GM23338 (cell line): ENCODE results near the gene PCDHB6. TPM values are rescaled to one million over a fixed set of nuclear protein-coding genes. Genes with fewer than 3 reads are reported as not detected.
A peak's percentile ranks its signal among the peaks of the same experiment; 100 is the strongest.
"Not testable (repeated sequence)": the region's sequence is repeated elsewhere in the genome, so short reads cannot be mapped to it uniquely, and the experiment has no call there.

Experiments used
- ATAC-seq: fragments of 200-7000 bp; cut with Tn5 transposase; 3 replicates; pipeline ENCODE4 v1.9.1; 2020
- DNase-seq: peaks from one replicate; pipeline ENCODE4 v3.0.0-alpha.2; 2015; ENCODE audit warnings: low spot score
- H2AFZ ChIP-seq: fragments of 200-600 bp; sonication (generic); 2 replicates; pipeline ENCODE4 v1.8.0; 2016; ENCODE audit warnings: antibody characterized with exemption, mild to moderate bottlenecking, moderate library complexity
- H3F3A ChIP-seq: fragments of 200-600 bp; sonication (generic); replicated peaks from 2 replicates; pipeline ENCODE4 v1.8.0; 2017; ENCODE audit warnings: antibody characterized with exemption, mixed run types, low read depth
- H3K27ac ChIP-seq: fragments of 200-600 bp; sonication (generic); 2 replicates; pipeline ENCODE4 v1.6.1; 2016; ENCODE audit warnings: low read depth
- H3K27me3 ChIP-seq: fragments of 200-600 bp; sonication (generic); 2 replicates; pipeline ENCODE4 v1.8.0; 2016; ENCODE audit warnings: mild to moderate bottlenecking, mixed run types, moderate library complexity; ENCODE audit not compliant: insufficient read depth
- H3K36me3 ChIP-seq: fragments of 200-600 bp; sonication (generic); 2 replicates; pipeline ENCODE4 v1.8.0; 2016; ENCODE audit warnings: mild to moderate bottlenecking; ENCODE audit not compliant: insufficient read depth
- H3K4me1 ChIP-seq: fragments of 200-600 bp; sonication (generic); 2 replicates; pipeline ENCODE4 v1.8.0; 2016; ENCODE audit warnings: mild to moderate bottlenecking, moderate library complexity; ENCODE audit not compliant: insufficient read depth
- H3K4me2 ChIP-seq: fragments of 200-600 bp; sonication (generic); 2 replicates; pipeline ENCODE4 v1.7.1; 2017; ENCODE audit warnings: mixed run types
- H3K4me3 ChIP-seq: fragments of 200-600 bp; sonication (generic); 2 replicates; pipeline ENCODE4 v1.6.1; 2016; ENCODE audit warnings: mixed run types
- H3K79me2 ChIP-seq: fragments of 200-600 bp; sonication (generic); replicated peaks from 2 replicates; pipeline ENCODE4 v1.8.0; 2017; ENCODE audit warnings: mild to moderate bottlenecking; ENCODE audit not compliant: insufficient read depth
- H3K9me2 ChIP-seq: fragments of 200-600 bp; sonication (generic); 2 replicates; pipeline ENCODE4 v1.8.0; 2017; ENCODE audit not compliant: insufficient read depth
- H4K20me1 ChIP-seq: fragments of 200-600 bp; sonication (generic); replicated peaks from 2 replicates; pipeline ENCODE4 v1.8.0; 2017; ENCODE audit warnings: mild to moderate bottlenecking; ENCODE audit not compliant: insufficient read depth
- H3K27ac Mint-ChIP-seq: 2 replicates; pipeline ENCODE4 v1.8.0; 2020; ENCODE audit warnings: inconsistent platforms, mild to moderate bottlenecking, moderate library complexity, mixed read lengths
- H3K27me3 Mint-ChIP-seq: 3 replicates; pipeline ENCODE4 v1.8.0; 2022; ENCODE audit warnings: low read depth, mild to moderate bottlenecking, moderate library complexity, mixed read lengths, inconsistent platforms; ENCODE audit not compliant: insufficient read depth, poor library complexity
- H3K36me3 Mint-ChIP-seq: 3 replicates; pipeline ENCODE4 v1.8.0; 2021; ENCODE audit warnings: low read depth, mild to moderate bottlenecking, inconsistent platforms, moderate library complexity, mixed read lengths
- H3K4me1 Mint-ChIP-seq: 3 replicates; pipeline ENCODE4 v1.8.0; 2020; ENCODE audit warnings: mild to moderate bottlenecking, inconsistent platforms, mixed read lengths
- H3K4me3 Mint-ChIP-seq: 3 replicates; pipeline ENCODE4 v1.8.0; 2021; ENCODE audit warnings: moderate library complexity, mild to moderate bottlenecking, inconsistent platforms, mixed read lengths
- H3K9me3 Mint-ChIP-seq: 3 replicates; pipeline ENCODE4 v1.8.0; 2020; ENCODE audit warnings: moderate library complexity, mild to moderate bottlenecking, inconsistent platforms, mixed read lengths
- EZH2 ChIP-seq: fragments of 200-600 bp; sonication (generic); IDR thresholded peaks from one replicate; pipeline ENCODE4 v1.8.0; 2017; ENCODE audit warnings: antibody characterized with exemption, mild to moderate bottlenecking, low read depth; ENCODE audit not compliant: unreplicated experiment
- JUNB ChIP-seq: IDR thresholded peaks from one replicate; pipeline ENCODE4 v1.6.1; 2016; ENCODE audit warnings: antibody characterized with exemption; ENCODE audit not compliant: unreplicated experiment
- POLR2AphosphoS5 ChIP-seq: IDR thresholded peaks from 2 replicates; pipeline ENCODE4 v1.6.1; 2016; ENCODE audit warnings: antibody characterized with exemption, low read depth
- REST ChIP-seq: IDR thresholded peaks from one replicate; pipeline ENCODE4 v1.6.1; 2018; ENCODE audit warnings: antibody characterized with exemption; ENCODE audit not compliant: unreplicated experiment
- ZNF114 ChIP-seq: fragments of 250-450 bp; sonication (Bioruptor Pico); IDR thresholded peaks from 2 replicates; pipeline ENCODE4 v1.5.0; 2020; ENCODE audit warnings: mild to moderate bottlenecking, moderate library complexity
- ZNF462 ChIP-seq: fragments of 250-450 bp; sonication (Bioruptor Pico); IDR thresholded peaks from 2 replicates; pipeline ENCODE4 v1.5.0; 2020; ENCODE audit warnings: mild to moderate bottlenecking, moderate library complexity
- polyA plus RNA-seq: library from polyadenylated mRNA; unstranded; fragments of >200 nt; fragmentation: Nextera tagmentation; extraction: Ambion mirVana; gene quantifications from 2 replicates; pipeline ENCODE4 v1.2.1, GENCODE V29; 2016
- total RNA-seq: library from RNA; depleted of rRNA; stranded (reverse); fragments of >200 nt; shearing (Covaris generic); gene quantifications from 2 replicates; pipeline ENCODE4 v1.2.3, GENCODE V29; 2014

PCDHB6 gene
- total and polyA plus RNA-seq, 2 experiments from 2014 or later = 0.11 to 0.52 TPM

GRCh38 chr5:141101059-141101458 lies 48.8 kb upstream of the PCDHB6 start:
- Histone ChIP-seq H3K27me3 (no peaks in the 10 kb centered on the region), H3K9me2 (no peaks in the 10 kb centered on the region), H3K4me1 (no peaks in the 10 kb centered on the region), H3K79me2 (peaks cover 38% of the 10 kb centered on the region), H3K27ac (no peak overlapping the region), H4K20me1 (no peaks in the 10 kb centered on the region; the same call in 1 of the 2 replicates), H3F3A (no peaks in the 10 kb centered on the region), H2AFZ (peak overlapping the region; percentile 3; the same call in 1 of the 2 replicates), H3K4me3 (peak overlapping the region; percentile 60), H3K36me3 (no peaks in the 10 kb centered on the region), H3K4me2 (peak overlapping the region; percentile 77)
- peaks cover 17% of the 10 kb centered on the region; the same call in 2 of the 3 replicates for H3K9me3 Mint-ChIP-seq
- H3K27me3 Mint-ChIP-seq = peaks cover 2% of the 10 kb centered on the region
- no peak for TF ChIP-seq ZNF114 (CRISPR knock-in tag)
- no peak for TF ChIP-seq POLR2AphosphoS5
- TF ChIP-seq JUNB = no peak
- no peak for TF ChIP-seq ZNF462 (CRISPR knock-in tag)
- TF ChIP-seq EZH2 = no peak
- TF ChIP-seq REST = no peak
- DNase-seq (peak; percentile 38), ATAC-seq (peak; percentile 67)
- H3K36me3 Mint-ChIP-seq = peaks cover 53% of the 10 kb centered on the region
- H3K27ac Mint-ChIP-seq = no peak overlapping the region; the same call in 1 of the 2 replicates
- H3K4me1 Mint-ChIP-seq = peaks cover 2% of the 10 kb centered on the region; the same call in 1 of the 3 replicates
- peak overlapping the region; percentile 73 for H3K4me3 Mint-ChIP-seq

- H3K9me2 ChIP-seq, H3F3A ChIP-seq, H3K4me1 ChIP-seq, H3K27me3 Mint-ChIP-seq, H2AFZ ChIP-seq, H3K27ac ChIP-seq, H4K20me1 ChIP-seq, H3K4me1 Mint-ChIP-seq, H3K4me2 ChIP-seq, H3K27ac Mint-ChIP-seq, ATAC-seq, H3K4me3 Mint-ChIP-seq, H3K4me3 ChIP-seq, H3K36me3 ChIP-seq, DNase-seq, H3K27me3 ChIP-seq: not testable (repeated sequence)
- H3K36me3 Mint-ChIP-seq = peaks cover 48% of the 10 kb centered on the region
- H3K79me2 ChIP-seq = peaks cover 36% of the 10 kb centered on the region
- peaks cover 14% of the 10 kb centered on the region; the same call in 2 of the 3 replicates for H3K9me3 Mint-ChIP-seq
Observed at GRCh38 chr5:141102070-141102469, 47.8 kb upstream of the PCDHB6 start.

GRCh38 chr5:141102471-141102870 lies 47.4 kb upstream of the PCDHB6 start:
- not testable (repeated sequence) for H3K27me3 Mint-ChIP-seq, DNase-seq, H3F3A ChIP-seq, H3K27me3 ChIP-seq, H4K20me1 ChIP-seq, H3K4me1 ChIP-seq, H3K27ac ChIP-seq, H3K4me2 ChIP-seq, H3K4me1 Mint-ChIP-seq, H3K4me3 Mint-ChIP-seq, H3K36me3 ChIP-seq, H3K4me3 ChIP-seq, H3K9me2 ChIP-seq, H3K27ac Mint-ChIP-seq, H2AFZ ChIP-seq, ATAC-seq
- Mint-ChIP-seq H3K36me3 (peaks cover 48% of the 10 kb centered on the region), H3K9me3 (peaks cover 11% of the 10 kb centered on the region; the same call in 2 of the 3 replicates)
- H3K79me2 ChIP-seq = peaks cover 32% of the 10 kb centered on the region
